ENCODE results near the gene GDAP1L1.
"Not testable (repeated sequence)": the region's sequence is repeated elsewhere in the genome, so short reads cannot be mapped to it uniquely, and the experiment has no call there.

GDAP1L1 gene

GRCh38 chr20:44291754-44292153 is 44.6 kb downstream of the GDAP1L1 start:
- H3K4me3 ChIP-seq (ENCODE audit: low read length), result no peak overlapping the region
- no peak overlapping the region for H2AFZ ChIP-seq (ENCODE audit: low read depth, low read length)
- H3K27ac ChIP-seq (ENCODE audit: low read length), result no peak overlapping the region
- 0 out of 2 replicates have a peak, but pooled peaks cover 7% of the 10 kb centered on the region for H3K27me3 ChIP-seq (ENCODE audit: low read depth, low read length)
- no peaks in the 10 kb centered on the region for H4K20me1 ChIP-seq (ENCODE audit: insufficient read depth, low read length)
- no peaks in the 10 kb centered on the region for H3K79me2 ChIP-seq (ENCODE audit: low read length)
- H3K9me3 ChIP-seq (ENCODE audit: insufficient read depth, low read length), result no peaks in the 10 kb centered on the region
- no peak overlapping the region for H3K9ac ChIP-seq (ENCODE audit: low read length)
- no peaks in the 10 kb centered on the region for H3K4me1 ChIP-seq (ENCODE audit: low read length)
- H3K4me2 ChIP-seq (ENCODE audit: low read length), result no peak overlapping the region
- TF ChIP-seq EZH2phosphoT487 (IDR thresholded peaks at IDR 0.05; ENCODE audit: low read depth) (no peak), CTCF (IDR thresholded peaks at IDR 0.05; ENCODE audit: low read depth, low read length) (no peak)
- H3K36me3 ChIP-seq (replicated peaks; ENCODE audit: low read depth, low read length), result no peaks in the 10 kb centered on the region

- Histone ChIP-seq H3K27ac (ENCODE audit: low read length) (no peak overlapping the region), H4K20me1 (ENCODE audit: insufficient read depth, low read length) (no peaks in the 10 kb centered on the region), H3K4me2 (ENCODE audit: low read length) (no peak overlapping the region), H3K27me3 (ENCODE audit: low read depth, low read length) (no peaks in the 10 kb centered on the region), H3K9me3 (ENCODE audit: insufficient read depth, low read length) (no peaks in the 10 kb centered on the region), H3K36me3 (replicated peaks; ENCODE audit: low read depth, low read length) (no peaks in the 10 kb centered on the region), H3K4me1 (ENCODE audit: low read length) (no peaks in the 10 kb centered on the region), H3K79me2 (ENCODE audit: low read length) (no peaks in the 10 kb centered on the region), H3K4me3 (ENCODE audit: low read length) (no peak overlapping the region), H2AFZ (ENCODE audit: low read depth, low read length) (no peak overlapping the region), H3K9ac (ENCODE audit: low read length) (no peak overlapping the region)
- TF ChIP-seq CTCF (IDR thresholded peaks at IDR 0.05; ENCODE audit: low read depth, low read length) (no peak), EZH2phosphoT487 (IDR thresholded peaks at IDR 0.05; ENCODE audit: low read depth) (no peak)
Observed at GRCh38 chr20:44296011-44296410, 48.9 kb downstream of the GDAP1L1 start.

- Histone ChIP-seq H3K4me3 (ENCODE audit: low read length) (no peak overlapping the region), H3K9me3 (ENCODE audit: insufficient read depth, low read length) (no peaks in the 10 kb centered on the region), H3K9ac (ENCODE audit: low read length) (no peak overlapping the region), H3K79me2 (ENCODE audit: low read length) (no peaks in the 10 kb centered on the region), H3K4me2 (ENCODE audit: low read length) (no peak overlapping the region), H3K27ac (ENCODE audit: low read length) (no peak overlapping the region), H2AFZ (ENCODE audit: low read depth, low read length) (no peak overlapping the region), H3K36me3 (replicated peaks; ENCODE audit: low read depth, low read length) (no peaks in the 10 kb centered on the region), H4K20me1 (ENCODE audit: insufficient read depth, low read length) (no peaks in the 10 kb centered on the region), H3K27me3 (ENCODE audit: low read depth, low read length) (no peaks in the 10 kb centered on the region), H3K4me1 (ENCODE audit: low read length) (no peaks in the 10 kb centered on the region)
- TF ChIP-seq CTCF (IDR thresholded peaks at IDR 0.05; ENCODE audit: low read depth, low read length) (no peak), EZH2phosphoT487 (IDR thresholded peaks at IDR 0.05; ENCODE audit: low read depth) (no peak)
Observed at GRCh38 chr20:44297721-44298120, 50.6 kb downstream of the GDAP1L1 start.

GRCh38 chr20:44299011-44299535 is 52.0 kb downstream of the GDAP1L1 start:
- H2AFZ ChIP-seq (ENCODE audit: low read depth, low read length); H3K4me3 ChIP-seq (ENCODE audit: low read length); H3K9me3 ChIP-seq (ENCODE audit: insufficient read depth, low read length); H3K27ac ChIP-seq (ENCODE audit: low read length); H3K4me1 ChIP-seq (ENCODE audit: low read length); H3K79me2 ChIP-seq (ENCODE audit: low read length); H3K9ac ChIP-seq (ENCODE audit: low read length); H3K27me3 ChIP-seq (ENCODE audit: low read depth, low read length); H3K36me3 ChIP-seq (replicated peaks; ENCODE audit: low read depth, low read length); H3K4me2 ChIP-seq (ENCODE audit: low read length); H4K20me1 ChIP-seq (ENCODE audit: insufficient read depth, low read length): not testable (repeated sequence)

GRCh38 chr20:44301285-44301684 is 54.2 kb downstream of the GDAP1L1 start:
- Histone ChIP-seq H3K9ac (ENCODE audit: low read length) (no peak overlapping the region), H3K4me3 (ENCODE audit: low read length) (no peak overlapping the region), H3K27me3 (ENCODE audit: low read depth, low read length) (no peaks in the 10 kb centered on the region), H3K27ac (ENCODE audit: low read length) (no peak overlapping the region), H3K4me1 (ENCODE audit: low read length) (no peaks in the 10 kb centered on the region), H3K79me2 (ENCODE audit: low read length) (no peaks in the 10 kb centered on the region), H3K9me3 (ENCODE audit: insufficient read depth, low read length) (no peaks in the 10 kb centered on the region), H2AFZ (ENCODE audit: low read depth, low read length) (no peak overlapping the region), H4K20me1 (ENCODE audit: insufficient read depth, low read length) (0 out of 2 replicates have a peak, but pooled peaks cover 9% of the 10 kb centered on the region), H3K36me3 (replicated peaks; ENCODE audit: low read depth, low read length) (no peaks in the 10 kb centered on the region), H3K4me2 (ENCODE audit: low read length) (no peak overlapping the region)
- no peak for TF ChIP-seq CTCF (IDR thresholded peaks at IDR 0.05; ENCODE audit: low read depth, low read length)
- no peak for TF ChIP-seq EZH2phosphoT487 (IDR thresholded peaks at IDR 0.05; ENCODE audit: low read depth)
